ENCODE data around the gene DNTT. TPM values are rescaled to one million over a fixed set of nuclear protein-coding genes. Genes with fewer than 3 reads are reported as not detected.

The DNTT gene
- total and polyA plus RNA-seq, 9 of the 15 experiments (the other 6 are each of a cell fraction or from before 2014, with no cell fraction given), result not detected

GRCh38 chr10:96289218-96289910 is 14.9 kb upstream of the DNTT start (continued):
- TF ChIP-seq ZFX (CRISPR knock-in tag; IDR thresholded peaks at IDR 0.05) (no peak), STAT5A (IDR thresholded peaks at IDR 0.05; ENCODE audit: borderline replicate concordance, low read length) (no peak), TBP (optimal IDR thresholded peaks at IDR 0.05; ENCODE audit: low read depth, low read length) (no peak), ZBTB8A (IDR thresholded peaks at IDR 0.05; ENCODE audit: partially characterized antibody) (no peak), ETV5 (CRISPR knock-in tag; IDR thresholded peaks at IDR 0.05; ENCODE audit: low read depth) (no peak), ZNF696 (CRISPR knock-in tag; conservative IDR thresholded peaks at IDR 0.05) (no peak), TCF7 (IDR thresholded peaks at IDR 0.05; ENCODE audit: borderline replicate concordance) (no peak), ZNF584 (CRISPR knock-in tag; IDR thresholded peaks at IDR 0.05; ENCODE audit: low read depth) (no peak)

- DNase-seq (ENCODE audit: extremely low read depth in 1 of 4, low spot score in 3 of 4) (no peak), ATAC-seq (no peak), FAIRE-seq (no peak)
- 0% methylated on average over 4 of the region's 4 CpGs for WGBS (ENCODE audit: insufficient coverage, low coverage, missing lambda C conversion rate)
- Histone ChIP-seq H3K9me1 (ENCODE audit: control insufficient read depth, insufficient read depth, low read length) (no peaks in the 10 kb centered on the region), H3K4me3 (no peak overlapping the region), H3K79me2 (ENCODE audit: control insufficient read depth, insufficient read depth, low read length) (no peaks in the 10 kb centered on the region), H3K9me3 (replicated peaks; ENCODE audit: control insufficient read depth, insufficient read depth, low read depth, low read length) (no peaks in the 10 kb centered on the region), H3K27me3 (ENCODE audit: control insufficient read depth in 2 of 2, insufficient read depth in 2 of 2, low read length in 2 of 2) (no peaks in the 10 kb centered on the region), H3K27ac (ENCODE audit: extremely low read depth, low read depth, low read length) (no peak overlapping the region), H4K20me1 (replicated peaks; ENCODE audit: control insufficient read depth, insufficient read depth, low read length) (no peaks in the 10 kb centered on the region), H2AFZ (ENCODE audit: low read depth, low read length) (no peak overlapping the region), H3K36me3 (ENCODE audit: control insufficient read depth, insufficient read depth, low read length) (no peaks in the 10 kb centered on the region), H3K4me2 (ENCODE audit: insufficient read depth, low read length) (no peak overlapping the region), H3K9ac (ENCODE audit: insufficient read depth in 1 of 2, low read depth in 2 of 2, low read length in 2 of 2) (no peak overlapping the region), H3K4me1 (replicated peaks in 1 of 2; ENCODE audit: control insufficient read depth in 2 of 2, insufficient read depth in 2 of 2, low read length in 2 of 2) (no peaks in the 10 kb centered on the region)
- TF ChIP-seq POLR2G (IDR thresholded peaks at IDR 0.05; ENCODE audit: low read depth, low read length), result no peak
- no peak for TF ChIP-seq ZNF280B (CRISPR knock-in tag; IDR thresholded peaks at IDR 0.05)
- no peak for TF ChIP-seq ERF (CRISPR knock-in tag; IDR thresholded peaks at IDR 0.05)
- TF ChIP-seq MLLT1 (IDR thresholded peaks at IDR 0.05), result no peak
- no peak for TF ChIP-seq TAF1 (IDR thresholded peaks at IDR 0.05; ENCODE audit: control insufficient read depth, extremely low read depth, insufficient read depth, low read length, severe bottlenecking)
- TF ChIP-seq ZNF655 (CRISPR knock-in tag; IDR thresholded peaks at IDR 0.05), result no peak
- in situ Hi-C loops (cut with MboI) (loop anchor here (10.0 kb wide), 1 partner anchor 276 kb away; no protein-coding TSS in a partner anchor), intact Hi-C loops (cut with micrococcal nuclease) (no loop called here)
- no TSS peak for BruUV-seq (replicated peaks)
- CTCF ChIA-PET (ENCODE audit: low intra/inter-chr PET ratio), result no interaction called here
- POLR2A ChIA-PET, result interaction anchor here (0.6 kb wide), 1 partner anchor 11 kb away, joined by 3 read pairs; no protein-coding TSS in a partner anchor
Measured at GRCh38 chr10:96290368-96291133, 13.7 kb upstream of the DNTT start.

Measured in K562 (cell line).